ENCODE data around the gene INCA1. TPM values are rescaled to one million over a fixed set of nuclear protein-coding genes. Genes with fewer than 3 reads are reported as not detected.

INCA1 gene
- total and polyA plus RNA-seq, 2 experiments from 2014 or later, result 1.9 to 6.9 TPM

GRCh38 chr17:4998027-4998731, 857 bp upstream of the INCA1 start:
- Histone ChIP-seq H3K4me1 (ENCODE audit: low read depth) (peaks cover 26% of the 10 kb centered on the region), H3K9me3 (ENCODE audit: low read depth) (no peaks in the 10 kb centered on the region), H3K4me3 (peak overlapping the region; percentile 90), H3K36me3 (peaks cover 19% of the 10 kb centered on the region), H3K27ac (peak overlapping the region; percentile 87), H3K27me3 (no peaks in the 10 kb centered on the region)
- TF ChIP-seq CTCF (IDR thresholded peaks at IDR 0.05; ENCODE audit: low read depth, low read length), result no peak
- DNase-seq (ENCODE audit: low read depth in 1 of 2, low spot score in 1 of 2), result peak in 1 of 2 donors; percentile 81

- DNase-seq (ENCODE audit: low read depth in 1 of 2, low spot score in 1 of 2), result no peak
- Histone ChIP-seq H3K4me3 (no peak overlapping the region), H3K27ac (no peak overlapping the region), H3K4me1 (ENCODE audit: low read depth) (peaks cover 9% of the 10 kb centered on the region), H3K9me3 (ENCODE audit: low read depth) (no peaks in the 10 kb centered on the region), H3K27me3 (no peaks in the 10 kb centered on the region), H3K36me3 (no peaks in the 10 kb centered on the region)
- TF ChIP-seq CTCF (IDR thresholded peaks at IDR 0.05; ENCODE audit: low read depth, low read length), result no peak
These were observed 3.2 kb downstream of the INCA1 start for GRCh38 chr17:4994081-4994595.

- Histone ChIP-seq H3K9me3 (ENCODE audit: low read depth) (no peaks in the 10 kb centered on the region), H3K4me3 (peak overlapping the region; percentile 58), H3K27me3 (no peaks in the 10 kb centered on the region), H3K27ac (peak overlapping the region; percentile 44), H3K4me1 (ENCODE audit: low read depth) (peaks cover 11% of the 10 kb centered on the region), H3K36me3 (no peaks in the 10 kb centered on the region)
- TF ChIP-seq CTCF (IDR thresholded peaks at IDR 0.05; ENCODE audit: low read depth, low read length), result no peak
- peak in 1 of 2 donors; percentile 31 for DNase-seq (ENCODE audit: low read depth in 1 of 2, low spot score in 1 of 2)
These were observed 9.4 kb downstream of the INCA1 start for GRCh38 chr17:4987767-4988567.

GRCh38 chr17:4986951-4987766, 10.2 kb downstream of the INCA1 start, which contains the start of gene CAMTA2:
TSS of gene CAMTA2 (minus strand) at chr17:4987675. CDS start at chr17:4986222, 1,453 bp downstream.
- peak; percentile 70 for TF ChIP-seq CTCF (IDR thresholded peaks at IDR 0.05; ENCODE audit: low read depth, low read length)
- Histone ChIP-seq H3K27ac (peak within 1 kb of the TSS; percentile 44), H3K4me3 (peak within 1 kb of the TSS; percentile 58)

GRCh38 chr17:4986403-4986802, 10.9 kb downstream of the INCA1 start:
- H3K27ac ChIP-seq, result peak overlapping the region; percentile 44
- no peak for TF ChIP-seq CTCF (IDR thresholded peaks at IDR 0.05; ENCODE audit: low read depth, low read length)
- peak in 1 of 2 donors; percentile 30 for DNase-seq (ENCODE audit: low read depth in 1 of 2, low spot score in 1 of 2)
- H3K4me3 ChIP-seq, result peak overlapping the region; percentile 58
- H3K36me3 ChIP-seq, result no peaks in the 10 kb centered on the region
- H3K27me3 ChIP-seq, result no peaks in the 10 kb centered on the region
- H3K4me1 ChIP-seq (ENCODE audit: low read depth), result peaks cover 11% of the 10 kb centered on the region
- no peaks in the 10 kb centered on the region for H3K9me3 ChIP-seq (ENCODE audit: low read depth)

More at GRCh38 chr17:4986951-4987766, 10.2 kb downstream of the INCA1 start, which contains the start of gene CAMTA2:
- H3K27me3 ChIP-seq, result no peaks in the 10 kb centered on the region
- H3K9me3 ChIP-seq (ENCODE audit: low read depth), result no peaks in the 10 kb centered on the region
- peaks cover 11% of the 10 kb centered on the region for H3K4me1 ChIP-seq (ENCODE audit: low read depth)
- H3K36me3 ChIP-seq, result no peaks in the 10 kb centered on the region
- DNase-seq (ENCODE audit: low read depth in 1 of 2, low spot score in 1 of 2), result peak; percentile 79 to 94
